ENCODE results near the gene KRT77.

DNA sequence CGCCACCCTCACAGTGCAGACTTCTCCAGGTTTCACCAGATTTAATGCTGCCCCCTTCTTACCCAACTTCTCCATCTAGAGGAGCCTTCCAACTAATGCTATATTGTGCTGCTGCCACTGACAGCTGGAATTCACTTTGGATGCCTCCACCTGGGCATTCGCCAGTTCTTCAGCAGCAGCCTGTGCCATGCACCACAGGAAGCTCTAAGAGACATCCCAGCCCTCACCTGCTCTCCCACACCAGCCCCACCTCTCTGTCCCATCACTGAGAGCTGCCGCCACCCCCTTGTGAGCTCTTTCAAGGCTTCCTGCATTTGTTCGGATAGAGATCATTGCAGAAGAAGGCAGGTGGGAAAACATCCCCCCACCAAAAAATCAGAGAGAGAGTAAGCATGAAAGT, 46.7 kb downstream of the KRT77 start:
- TF ChIP-seq, protein P1, sequence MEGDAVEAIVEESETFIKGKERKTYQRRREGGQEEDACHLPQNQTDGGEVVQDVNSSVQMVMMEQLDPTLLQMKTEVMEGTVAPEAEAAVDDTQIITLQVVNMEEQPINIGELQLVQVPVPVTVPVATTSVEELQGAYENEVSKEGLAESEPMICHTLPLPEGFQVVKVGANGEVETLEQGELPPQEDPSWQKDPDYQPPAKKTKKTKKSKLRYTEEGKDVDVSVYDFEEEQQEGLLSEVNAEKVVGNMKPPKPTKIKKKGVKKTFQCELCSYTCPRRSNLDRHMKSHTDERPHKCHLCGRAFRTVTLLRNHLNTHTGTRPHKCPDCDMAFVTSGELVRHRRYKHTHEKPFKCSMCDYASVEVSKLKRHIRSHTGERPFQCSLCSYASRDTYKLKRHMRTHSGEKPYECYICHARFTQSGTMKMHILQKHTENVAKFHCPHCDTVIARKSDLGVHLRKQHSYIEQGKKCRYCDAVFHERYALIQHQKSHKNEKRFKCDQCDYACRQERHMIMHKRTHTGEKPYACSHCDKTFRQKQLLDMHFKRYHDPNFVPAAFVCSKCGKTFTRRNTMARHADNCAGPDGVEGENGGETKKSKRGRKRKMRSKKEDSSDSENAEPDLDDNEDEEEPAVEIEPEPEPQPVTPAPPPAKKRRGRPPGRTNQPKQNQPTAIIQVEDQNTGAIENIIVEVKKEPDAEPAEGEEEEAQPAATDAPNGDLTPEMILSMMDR (conservative IDR thresholded peaks at IDR 0.05; ENCODE audit: low read depth in 2 of 2) = no peak
- no peak for TF ChIP-seq EZH2 (IDR thresholded peaks at IDR 0.05; ENCODE audit: low read depth, unreplicated experiment)
- TF ChIP-seq CREB1 (CRISPR knock-in tag; IDR thresholded peaks at IDR 0.05; ENCODE audit: low read depth) = no peak
- TF ChIP-seq EZH2phosphoT487 (IDR thresholded peaks at IDR 0.05; ENCODE audit: unreplicated experiment) = no peak
- no peak for TF ChIP-seq JUNB (IDR thresholded peaks at IDR 0.05; ENCODE audit: unreplicated experiment)
- no peak for TF ChIP-seq ZNF114 (CRISPR knock-in tag; IDR thresholded peaks at IDR 0.05)
- TF ChIP-seq, protein P2, sequence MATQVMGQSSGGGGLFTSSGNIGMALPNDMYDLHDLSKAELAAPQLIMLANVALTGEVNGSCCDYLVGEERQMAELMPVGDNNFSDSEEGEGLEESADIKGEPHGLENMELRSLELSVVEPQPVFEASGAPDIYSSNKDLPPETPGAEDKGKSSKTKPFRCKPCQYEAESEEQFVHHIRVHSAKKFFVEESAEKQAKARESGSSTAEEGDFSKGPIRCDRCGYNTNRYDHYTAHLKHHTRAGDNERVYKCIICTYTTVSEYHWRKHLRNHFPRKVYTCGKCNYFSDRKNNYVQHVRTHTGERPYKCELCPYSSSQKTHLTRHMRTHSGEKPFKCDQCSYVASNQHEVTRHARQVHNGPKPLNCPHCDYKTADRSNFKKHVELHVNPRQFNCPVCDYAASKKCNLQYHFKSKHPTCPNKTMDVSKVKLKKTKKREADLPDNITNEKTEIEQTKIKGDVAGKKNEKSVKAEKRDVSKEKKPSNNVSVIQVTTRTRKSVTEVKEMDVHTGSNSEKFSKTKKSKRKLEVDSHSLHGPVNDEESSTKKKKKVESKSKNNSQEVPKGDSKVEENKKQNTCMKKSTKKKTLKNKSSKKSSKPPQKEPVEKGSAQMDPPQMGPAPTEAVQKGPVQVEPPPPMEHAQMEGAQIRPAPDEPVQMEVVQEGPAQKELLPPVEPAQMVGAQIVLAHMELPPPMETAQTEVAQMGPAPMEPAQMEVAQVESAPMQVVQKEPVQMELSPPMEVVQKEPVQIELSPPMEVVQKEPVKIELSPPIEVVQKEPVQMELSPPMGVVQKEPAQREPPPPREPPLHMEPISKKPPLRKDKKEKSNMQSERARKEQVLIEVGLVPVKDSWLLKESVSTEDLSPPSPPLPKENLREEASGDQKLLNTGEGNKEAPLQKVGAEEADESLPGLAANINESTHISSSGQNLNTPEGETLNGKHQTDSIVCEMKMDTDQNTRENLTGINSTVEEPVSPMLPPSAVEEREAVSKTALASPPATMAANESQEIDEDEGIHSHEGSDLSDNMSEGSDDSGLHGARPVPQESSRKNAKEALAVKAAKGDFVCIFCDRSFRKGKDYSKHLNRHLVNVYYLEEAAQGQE (IDR thresholded peaks at IDR 0.05; ENCODE audit: unreplicated experiment) = no peak
- TF ChIP-seq POLR2AphosphoS5 (IDR thresholded peaks at IDR 0.05; ENCODE audit: low read depth) = no peak
- TF ChIP-seq, protein P3, sequence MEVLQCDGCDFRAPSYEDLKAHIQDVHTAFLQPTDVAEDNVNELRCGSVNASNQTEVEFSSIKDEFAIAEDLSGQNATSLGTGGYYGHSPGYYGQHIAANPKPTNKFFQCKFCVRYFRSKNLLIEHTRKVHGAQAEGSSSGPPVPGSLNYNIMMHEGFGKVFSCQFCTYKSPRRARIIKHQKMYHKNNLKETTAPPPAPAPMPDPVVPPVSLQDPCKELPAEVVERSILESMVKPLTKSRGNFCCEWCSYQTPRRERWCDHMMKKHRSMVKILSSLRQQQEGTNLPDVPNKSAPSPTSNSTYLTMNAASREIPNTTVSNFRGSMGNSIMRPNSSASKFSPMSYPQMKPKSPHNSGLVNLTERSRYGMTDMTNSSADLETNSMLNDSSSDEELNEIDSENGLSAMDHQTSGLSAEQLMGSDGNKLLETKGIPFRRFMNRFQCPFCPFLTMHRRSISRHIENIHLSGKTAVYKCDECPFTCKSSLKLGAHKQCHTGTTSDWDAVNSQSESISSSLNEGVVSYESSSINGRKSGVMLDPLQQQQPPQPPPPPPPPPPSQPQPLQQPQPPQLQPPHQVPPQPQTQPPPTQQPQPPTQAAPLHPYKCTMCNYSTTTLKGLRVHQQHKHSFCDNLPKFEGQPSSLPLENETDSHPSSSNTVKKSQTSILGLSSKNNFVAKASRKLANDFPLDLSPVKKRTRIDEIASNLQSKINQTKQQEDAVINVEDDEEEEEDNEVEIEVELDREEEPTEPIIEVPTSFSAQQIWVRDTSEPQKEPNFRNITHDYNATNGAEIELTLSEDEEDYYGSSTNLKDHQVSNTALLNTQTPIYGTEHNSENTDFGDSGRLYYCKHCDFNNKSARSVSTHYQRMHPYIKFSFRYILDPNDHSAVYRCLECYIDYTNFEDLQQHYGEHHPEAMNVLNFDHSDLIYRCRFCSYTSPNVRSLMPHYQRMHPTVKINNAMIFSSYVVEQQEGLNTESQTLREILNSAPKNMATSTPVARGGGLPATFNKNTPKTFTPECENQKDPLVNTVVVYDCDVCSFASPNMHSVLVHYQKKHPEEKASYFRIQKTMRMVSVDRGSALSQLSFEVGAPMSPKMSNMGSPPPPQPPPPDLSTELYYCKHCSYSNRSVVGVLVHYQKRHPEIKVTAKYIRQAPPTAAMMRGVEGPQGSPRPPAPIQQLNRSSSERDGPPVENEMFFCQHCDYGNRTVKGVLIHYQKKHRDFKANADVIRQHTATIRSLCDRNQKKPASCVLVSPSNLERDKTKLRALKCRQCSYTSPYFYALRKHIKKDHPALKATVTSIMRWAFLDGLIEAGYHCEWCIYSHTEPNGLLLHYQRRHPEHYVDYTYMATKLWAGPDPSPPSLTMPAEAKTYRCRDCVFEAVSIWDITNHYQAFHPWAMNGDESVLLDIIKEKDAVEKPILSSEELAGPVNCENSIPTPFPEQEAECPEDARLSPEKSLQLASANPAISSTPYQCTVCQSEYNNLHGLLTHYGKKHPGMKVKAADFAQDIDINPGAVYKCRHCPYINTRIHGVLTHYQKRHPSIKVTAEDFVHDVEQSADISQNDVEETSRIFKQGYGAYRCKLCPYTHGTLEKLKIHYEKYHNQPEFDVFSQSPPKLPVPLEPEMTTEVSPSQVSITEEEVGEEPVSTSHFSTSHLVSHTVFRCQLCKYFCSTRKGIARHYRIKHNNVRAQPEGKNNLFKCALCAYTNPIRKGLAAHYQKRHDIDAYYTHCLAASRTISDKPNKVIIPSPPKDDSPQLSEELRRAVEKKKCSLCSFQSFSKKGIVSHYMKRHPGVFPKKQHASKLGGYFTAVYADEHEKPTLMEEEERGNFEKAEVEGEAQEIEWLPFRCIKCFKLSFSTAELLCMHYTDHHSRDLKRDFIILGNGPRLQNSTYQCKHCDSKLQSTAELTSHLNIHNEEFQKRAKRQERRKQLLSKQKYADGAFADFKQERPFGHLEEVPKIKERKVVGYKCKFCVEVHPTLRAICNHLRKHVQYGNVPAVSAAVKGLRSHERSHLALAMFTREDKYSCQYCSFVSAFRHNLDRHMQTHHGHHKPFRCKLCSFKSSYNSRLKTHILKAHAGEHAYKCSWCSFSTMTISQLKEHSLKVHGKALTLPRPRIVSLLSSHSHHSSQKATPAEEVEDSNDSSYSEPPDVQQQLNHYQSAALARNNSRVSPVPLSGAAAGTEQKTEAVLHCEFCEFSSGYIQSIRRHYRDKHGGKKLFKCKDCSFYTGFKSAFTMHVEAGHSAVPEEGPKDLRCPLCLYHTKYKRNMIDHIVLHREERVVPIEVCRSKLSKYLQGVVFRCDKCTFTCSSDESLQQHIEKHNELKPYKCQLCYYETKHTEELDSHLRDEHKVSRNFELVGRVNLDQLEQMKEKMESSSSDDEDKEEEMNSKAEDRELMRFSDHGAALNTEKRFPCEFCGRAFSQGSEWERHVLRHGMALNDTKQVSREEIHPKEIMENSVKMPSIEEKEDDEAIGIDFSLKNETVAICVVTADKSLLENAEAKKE (CRISPR knock-in tag; IDR thresholded peaks at IDR 0.05) = no peak
- TF ChIP-seq, protein P4, sequence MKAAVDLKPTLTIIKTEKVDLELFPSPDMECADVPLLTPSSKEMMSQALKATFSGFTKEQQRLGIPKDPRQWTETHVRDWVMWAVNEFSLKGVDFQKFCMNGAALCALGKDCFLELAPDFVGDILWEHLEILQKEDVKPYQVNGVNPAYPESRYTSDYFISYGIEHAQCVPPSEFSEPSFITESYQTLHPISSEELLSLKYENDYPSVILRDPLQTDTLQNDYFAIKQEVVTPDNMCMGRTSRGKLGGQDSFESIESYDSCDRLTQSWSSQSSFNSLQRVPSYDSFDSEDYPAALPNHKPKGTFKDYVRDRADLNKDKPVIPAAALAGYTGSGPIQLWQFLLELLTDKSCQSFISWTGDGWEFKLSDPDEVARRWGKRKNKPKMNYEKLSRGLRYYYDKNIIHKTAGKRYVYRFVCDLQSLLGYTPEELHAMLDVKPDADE (IDR thresholded peaks at IDR 0.05) = no peak
- TF ChIP-seq NANOG (IDR thresholded peaks at IDR 0.05; ENCODE audit: borderline replicate concordance) = no peak

All from GM23338 (cell line).